Stimulated activated CD4-positive, alpha-beta T cell treated with anti-CD3 and anti-CD28 coated beads, TNF-alpha, amount 100 ng/mL, for 4 hours (primary cell): ENCODE results near the gene PHLPP1.
A peak's percentile ranks its signal among the peaks of the same experiment; 100 is the strongest.
"Not testable (repeated sequence)": the region's sequence is repeated elsewhere in the genome, so short reads cannot be mapped to it uniquely, and the experiment has no call there.

Source experiments
- DNase-seq, 3 experiments: peaks; one replicate each; pipeline ENCODE4 v3.0.0-alpha.2; 2020; ENCODE audit warnings: low read depth in 3 of 3

Gene PHLPP1

GRCh38 chr18:62717169-62717924, 2.0 kb downstream of the PHLPP1 start:
- peak in 1 of 3 experiments; percentile 7 for DNase-seq

GRCh38 chr18:62717925-62718800, 2.8 kb downstream of the PHLPP1 start:
- no peak for DNase-seq

- DNase-seq: no peak
Measured at GRCh38 chr18:62720048-62720447, 4.7 kb downstream of the PHLPP1 start.

GRCh38 chr18:62720766-62721613, 5.6 kb downstream of the PHLPP1 start:
- DNase-seq: no peak

- no peak for DNase-seq
Measured at GRCh38 chr18:62721839-62722795, 6.8 kb downstream of the PHLPP1 start.

- DNase-seq: no peak
Measured at GRCh38 chr18:62723666-62724281, 8.4 kb downstream of the PHLPP1 start.

- no peak for DNase-seq
Measured at GRCh38 chr18:62725896-62726295, 10.6 kb downstream of the PHLPP1 start.

- no peak for DNase-seq
Measured at GRCh38 chr18:62728254-62728653, 12.9 kb downstream of the PHLPP1 start.

- DNase-seq: no peak
Measured at GRCh38 chr18:62729487-62730386, 14.4 kb downstream of the PHLPP1 start.

- DNase-seq: no peak
Measured at GRCh38 chr18:62730941-62731340, 15.6 kb downstream of the PHLPP1 start.

GRCh38 chr18:62732617-62733016, 17.3 kb downstream of the PHLPP1 start:
- DNase-seq: no peak

GRCh38 chr18:62734290-62734689, 18.9 kb downstream of the PHLPP1 start:
- DNase-seq: no peak

- DNase-seq: no peak
Measured at GRCh38 chr18:62735387-62735786, 20.0 kb downstream of the PHLPP1 start.

GRCh38 chr18:62736077-62736855, 20.9 kb downstream of the PHLPP1 start:
- no peak for DNase-seq

GRCh38 chr18:62737241-62737873, 22.0 kb downstream of the PHLPP1 start:
- DNase-seq: no peak

- DNase-seq: no peak
Measured at GRCh38 chr18:62738639-62739038, 23.3 kb downstream of the PHLPP1 start.

- DNase-seq: no peak
Measured at GRCh38 chr18:62739911-62740310, 24.6 kb downstream of the PHLPP1 start.

GRCh38 chr18:62740650-62741049, 25.3 kb downstream of the PHLPP1 start:
- DNase-seq: not testable (repeated sequence)
